Activated T-helper 1 cell treated with Interleukin-2 at 50 U/mL for 16 hours (primary cell): Measurements from ENCODE around the gene SH2D7.
A peak's percentile ranks its signal among the peaks of the same experiment; 100 is the strongest.

Experiments
- DNase-seq: peaks from one replicate; pipeline ENCODE4 v3.0.0-alpha.2; 2020; ENCODE audit warnings: low read depth

Gene SH2D7

DNA sequence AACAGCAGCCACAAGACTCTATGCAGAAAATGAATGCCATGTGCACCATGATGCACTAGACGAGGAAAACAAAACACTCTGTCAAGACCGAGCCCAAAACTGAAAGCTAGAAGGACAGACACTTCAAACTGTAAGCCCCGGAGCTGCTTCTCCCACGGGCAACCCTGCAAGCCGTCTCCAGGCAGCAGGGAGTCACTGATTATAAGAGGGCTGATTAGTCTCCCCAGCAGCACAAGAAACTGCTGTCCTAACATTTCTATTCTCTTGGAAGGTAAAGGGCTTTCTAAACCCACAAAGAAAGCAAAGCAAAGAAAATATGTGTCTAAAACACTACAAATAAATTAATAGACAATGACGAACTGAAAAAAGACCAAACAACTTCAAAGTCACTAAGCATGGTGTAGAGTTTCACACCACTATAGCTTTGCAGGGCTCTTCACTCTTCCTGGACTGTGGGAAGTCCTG is 30.4 kb upstream of the SH2D7 start:
- DNase-seq = no peak

DNA sequence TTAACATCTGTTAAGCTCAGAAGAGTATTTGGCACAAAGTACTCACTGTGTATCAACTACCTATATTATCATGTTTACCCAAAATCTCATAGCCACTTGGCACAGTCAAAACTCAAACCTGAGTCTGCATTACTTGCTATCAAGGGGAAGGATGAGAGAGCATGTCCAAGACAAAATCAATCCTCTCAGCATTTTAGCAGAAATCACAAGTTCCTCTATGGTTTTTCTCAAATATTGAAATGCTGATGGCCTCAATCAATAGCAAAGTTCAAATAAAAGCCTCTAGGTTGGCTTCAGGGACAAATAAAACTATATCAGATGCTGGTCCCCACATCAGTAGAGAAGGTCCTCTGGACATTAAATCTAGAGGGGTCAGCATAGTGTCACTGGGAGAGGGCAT is 29.1 kb upstream of the SH2D7 start:
- no peak for DNase-seq

DNA sequence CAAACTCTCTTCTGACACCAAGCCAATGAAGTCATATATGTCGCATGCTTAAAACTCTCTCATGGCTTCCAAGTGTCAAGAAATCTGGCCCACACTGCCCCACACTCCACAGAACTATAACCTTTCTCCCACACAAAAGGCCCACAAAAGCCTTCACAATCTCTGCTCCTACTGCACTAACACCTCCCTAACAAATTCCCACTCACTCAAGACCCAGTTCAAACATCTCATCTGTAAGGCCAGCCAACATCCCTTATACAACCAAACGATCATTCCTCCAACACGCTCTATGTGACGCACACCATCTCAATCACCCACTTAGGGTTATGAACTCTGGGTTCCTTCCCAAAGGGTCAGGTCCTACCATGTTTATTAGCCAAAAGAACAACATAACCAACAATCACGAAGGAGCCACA is 28.4 kb upstream of the SH2D7 start:
- no peak for DNase-seq

DNA sequence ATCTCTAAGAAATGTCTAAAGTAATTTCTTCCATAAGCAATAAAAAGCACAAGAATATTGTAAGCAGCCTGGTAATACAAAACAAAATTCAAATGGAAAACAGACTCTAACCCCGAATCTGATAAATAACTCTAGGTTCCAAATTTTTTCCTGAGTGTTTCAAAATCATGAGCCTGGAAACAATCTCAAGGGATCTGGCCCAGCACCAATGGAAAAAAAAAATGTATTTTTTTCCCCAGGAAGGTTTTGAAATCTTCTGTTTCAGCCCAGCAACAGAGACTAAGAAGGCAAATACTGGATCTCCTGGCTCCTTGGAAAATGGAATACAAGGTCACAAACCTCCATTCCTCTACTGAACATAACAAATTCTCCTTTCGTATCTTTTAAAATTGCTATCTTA is 27.8 kb upstream of the SH2D7 start:
- DNase-seq = no peak

DNA sequence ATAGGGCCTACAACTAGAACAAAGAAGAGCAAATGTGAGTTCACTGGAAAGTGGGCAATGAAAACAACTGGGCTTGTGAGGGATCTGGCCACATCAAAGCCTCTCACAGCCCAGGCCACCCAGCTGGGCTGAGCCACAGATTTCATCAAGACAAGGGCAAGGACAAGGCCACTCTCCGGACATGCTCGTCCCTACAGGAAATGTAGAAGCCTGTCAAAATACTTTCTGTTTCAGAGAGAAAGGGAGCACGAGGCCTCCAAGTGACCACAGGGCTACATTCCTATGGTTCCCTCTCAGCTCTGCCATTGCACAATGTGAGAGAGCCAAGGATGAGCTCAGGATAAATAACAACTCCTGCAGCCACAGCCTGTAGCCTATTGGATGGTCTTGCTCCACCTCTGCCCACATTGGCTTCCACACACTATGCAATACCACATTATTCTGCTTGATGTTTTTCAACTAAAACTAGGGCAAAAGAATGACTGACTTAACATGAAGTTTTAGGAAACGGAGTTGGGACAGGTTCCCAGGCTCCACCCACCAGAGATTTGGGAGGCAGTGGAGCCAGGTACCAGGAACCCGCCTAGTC is 27.0 kb upstream of the SH2D7 start:
- no peak for DNase-seq

DNA sequence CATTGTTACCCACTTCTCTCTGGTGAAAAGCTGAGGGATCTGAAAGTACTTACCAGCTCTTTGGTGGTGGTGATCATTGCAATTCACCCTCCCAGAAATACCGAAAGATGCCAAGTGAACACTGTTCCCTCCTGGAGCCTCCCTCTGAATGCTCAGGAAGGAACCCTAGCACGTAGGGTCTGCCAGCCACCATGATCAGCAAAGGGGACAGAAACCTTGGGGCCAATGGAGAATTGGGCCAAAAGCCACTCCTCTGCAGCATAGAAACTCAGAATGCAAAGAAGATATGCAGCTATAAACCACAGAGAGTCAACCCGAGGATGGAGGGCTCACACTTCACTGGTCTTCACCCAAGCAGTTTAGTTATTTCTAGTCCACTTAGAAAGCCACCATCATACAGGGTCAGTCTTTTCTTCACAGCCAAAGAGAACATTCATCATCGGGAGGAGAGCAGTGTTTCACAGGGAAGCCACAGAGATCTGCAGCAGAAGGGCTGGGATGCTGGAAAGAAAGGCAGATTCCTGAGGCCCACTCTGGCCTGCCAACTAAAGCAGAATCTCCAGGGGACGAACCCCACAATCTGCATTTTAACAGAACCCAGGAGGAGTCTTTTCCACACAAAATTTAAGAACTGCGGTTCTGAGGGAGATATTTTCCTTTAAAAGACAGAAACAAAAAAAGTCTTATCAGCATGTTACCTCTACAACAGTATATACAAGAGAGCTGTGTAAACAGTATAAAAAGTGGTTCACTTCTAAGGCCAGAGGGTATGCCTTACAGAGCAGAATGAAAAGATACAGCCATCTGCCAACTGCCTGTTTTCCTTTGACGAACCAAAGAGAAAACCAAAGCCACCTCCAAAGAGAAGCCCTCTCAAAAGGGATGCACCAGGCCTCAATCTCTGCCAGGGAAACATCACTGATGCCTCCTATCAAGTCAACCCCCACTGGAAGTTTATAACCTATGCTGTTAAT is 26.1 kb upstream of the SH2D7 start:
- DNase-seq = no peak

DNA sequence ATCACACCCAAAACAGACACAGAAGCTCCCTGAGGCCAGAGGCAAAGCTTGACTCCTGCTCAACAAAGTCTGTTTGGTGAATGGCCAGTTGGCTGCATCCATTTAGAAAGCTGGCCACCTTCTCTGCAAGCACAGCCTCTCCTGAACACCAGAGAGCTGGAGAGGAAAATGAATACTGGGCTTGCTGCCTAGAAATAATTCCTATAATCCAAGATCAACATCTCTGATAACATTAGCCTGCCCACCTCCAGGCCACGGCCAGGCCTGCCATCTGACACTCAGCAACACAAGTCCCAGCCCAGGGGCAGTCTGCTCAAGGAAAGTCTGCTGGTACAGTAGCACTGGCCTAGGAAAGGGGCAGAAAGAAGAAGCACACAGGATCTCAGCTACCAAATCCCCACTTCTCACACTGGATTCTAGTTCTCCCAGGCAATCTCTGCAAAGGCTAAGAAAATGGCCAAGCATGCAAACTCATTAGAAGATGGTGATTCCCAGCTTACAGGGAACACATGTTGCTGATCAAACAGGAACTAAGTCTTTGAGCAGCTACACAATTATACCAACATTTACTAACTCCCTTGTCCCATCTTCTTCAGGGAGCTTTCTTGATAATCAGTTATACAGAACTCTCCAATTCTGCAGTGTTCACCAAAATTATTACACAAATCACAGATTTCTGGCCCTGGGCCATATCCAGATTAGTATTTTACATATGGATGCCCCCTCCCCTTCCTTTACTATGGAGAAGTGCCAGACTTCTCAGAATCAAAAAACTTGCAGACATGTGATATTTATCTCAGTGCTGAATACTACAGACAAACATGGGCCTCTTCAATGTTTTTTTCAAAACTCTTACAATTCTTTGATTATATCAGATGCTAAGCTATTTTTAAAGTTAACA is 24.8 kb upstream of the SH2D7 start:
- no peak for DNase-seq

DNA sequence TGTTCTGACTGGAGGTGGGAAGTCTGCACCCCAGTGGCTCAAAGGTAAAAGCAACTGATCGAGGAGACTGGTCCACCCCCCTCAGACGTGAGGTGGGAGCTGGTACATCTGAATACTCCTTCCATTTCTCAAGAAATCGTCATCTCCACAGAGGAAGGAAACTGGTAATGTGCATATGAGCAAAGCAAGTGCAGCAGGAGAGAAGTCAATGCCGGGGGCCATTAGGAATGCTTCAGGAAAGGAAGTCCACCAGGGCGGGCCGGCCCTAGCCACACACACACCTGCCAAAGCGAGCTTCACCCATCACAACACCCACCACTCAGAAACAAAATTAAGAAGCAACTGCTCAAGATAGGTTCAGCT is 23.3 kb upstream of the SH2D7 start:
- no peak for DNase-seq

DNA sequence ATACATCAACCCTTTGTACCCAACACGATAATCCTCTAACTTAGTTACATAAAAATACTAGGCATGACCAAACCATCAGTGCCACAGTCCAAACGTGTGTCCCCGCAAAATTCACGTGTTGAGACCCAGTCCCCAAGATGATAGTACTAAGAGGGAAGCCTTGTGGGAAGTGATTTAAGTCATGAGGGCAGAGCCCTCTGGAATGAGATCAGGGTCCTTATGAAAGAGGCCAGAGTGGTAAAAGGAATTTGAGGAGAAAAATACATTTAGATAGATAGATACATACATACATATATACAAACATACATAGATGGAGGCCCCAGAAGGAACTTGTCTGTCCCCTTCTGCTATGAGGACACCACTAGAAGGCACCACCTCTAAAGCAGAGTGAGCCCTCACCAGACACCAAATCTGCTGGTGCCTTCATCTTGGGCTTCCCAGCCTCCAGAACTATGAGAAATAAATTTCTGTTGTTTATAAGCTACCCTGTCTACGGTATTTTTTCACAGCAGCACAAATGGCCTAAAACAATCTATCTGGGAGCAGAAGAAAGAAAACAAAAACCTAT is 22.8 kb upstream of the SH2D7 start:
- DNase-seq = no peak

DNA sequence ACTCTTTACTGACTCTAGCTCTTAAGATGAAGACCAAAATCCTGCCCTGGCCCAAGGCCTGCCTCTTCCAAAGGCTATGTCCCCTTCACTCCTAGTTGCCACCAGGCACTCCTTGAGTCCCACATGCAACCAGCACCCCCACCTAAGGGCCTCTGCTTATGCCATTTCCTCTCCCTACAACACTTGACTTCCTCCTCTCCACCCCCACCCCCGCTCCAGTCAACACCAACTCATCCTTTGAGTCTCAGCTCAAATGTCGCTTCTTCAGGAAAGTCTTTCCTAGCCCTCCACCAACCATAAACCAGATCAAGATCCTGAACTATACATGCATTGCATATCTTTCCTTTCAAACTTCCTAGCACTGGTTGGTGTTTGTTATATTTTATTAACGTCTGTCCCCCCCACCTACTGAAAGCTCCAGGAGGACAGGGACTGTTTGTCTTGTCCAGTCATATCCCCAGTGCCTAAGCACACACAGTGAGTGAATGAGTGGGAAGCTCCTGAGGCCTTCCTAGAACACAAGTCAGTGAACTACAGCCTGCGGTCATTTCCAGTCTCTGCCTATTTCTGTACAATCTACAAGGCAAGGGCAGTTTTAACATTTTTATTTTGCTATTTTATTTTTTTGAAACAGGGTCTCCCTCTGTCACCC is 22.2 kb upstream of the SH2D7 start:
- no peak for DNase-seq

DNA sequence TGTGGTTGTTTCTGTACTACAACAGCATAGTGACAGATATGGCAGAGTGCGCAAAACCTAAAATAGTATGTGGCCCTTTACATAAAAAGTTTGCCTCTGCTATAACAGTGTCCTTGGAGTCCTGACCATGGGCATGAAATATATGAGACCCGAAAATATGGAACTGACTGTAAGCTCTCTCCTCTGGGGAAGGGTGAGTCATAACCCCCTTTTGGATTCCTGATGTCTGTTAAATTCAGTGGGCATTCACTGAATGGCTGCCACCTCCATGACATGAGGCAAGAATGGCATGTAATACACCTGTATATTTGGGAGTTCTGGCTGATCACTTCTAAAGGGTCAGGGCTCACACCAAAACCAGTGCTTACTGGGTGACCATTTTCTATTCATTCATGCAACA is 21.0 kb upstream of the SH2D7 start:
- no peak for DNase-seq

DNA sequence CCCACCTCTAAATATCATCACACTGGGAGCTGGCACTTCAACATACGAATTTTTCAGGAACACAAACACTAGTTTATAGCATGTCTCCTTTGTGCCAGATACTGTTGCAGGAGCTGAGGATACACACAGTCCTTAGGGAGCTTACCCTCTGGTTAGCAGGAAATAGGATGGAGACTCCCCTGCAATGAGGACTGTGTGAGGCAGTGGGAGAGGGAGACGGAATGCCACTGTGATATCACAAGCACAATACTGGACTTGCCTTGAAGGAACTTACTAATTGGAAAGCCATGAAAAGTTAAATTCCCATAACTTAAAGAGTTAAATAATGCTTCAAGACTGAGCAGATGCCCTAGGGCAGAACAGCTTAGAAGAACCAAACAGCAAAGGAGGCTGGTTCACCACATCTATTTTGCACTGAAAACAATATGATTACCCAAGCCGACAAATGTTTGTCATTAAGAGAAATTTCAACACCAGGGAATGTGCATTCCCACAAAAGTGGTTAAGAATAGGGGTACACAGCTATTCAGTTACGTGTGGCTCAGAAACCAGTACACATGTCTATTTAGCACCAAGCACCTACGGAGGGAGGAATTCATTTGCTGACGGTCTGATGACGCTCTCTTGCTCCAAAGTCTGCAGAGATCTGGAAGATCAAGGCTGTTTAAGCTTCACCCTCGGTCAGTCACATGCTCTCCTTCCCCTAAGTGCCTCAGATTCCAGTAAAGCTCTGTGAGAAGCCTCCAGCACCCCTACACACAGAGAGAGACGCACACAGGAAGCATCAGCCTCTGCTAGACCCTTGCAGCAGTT is 20.1 kb upstream of the SH2D7 start:
- no peak for DNase-seq

DNA sequence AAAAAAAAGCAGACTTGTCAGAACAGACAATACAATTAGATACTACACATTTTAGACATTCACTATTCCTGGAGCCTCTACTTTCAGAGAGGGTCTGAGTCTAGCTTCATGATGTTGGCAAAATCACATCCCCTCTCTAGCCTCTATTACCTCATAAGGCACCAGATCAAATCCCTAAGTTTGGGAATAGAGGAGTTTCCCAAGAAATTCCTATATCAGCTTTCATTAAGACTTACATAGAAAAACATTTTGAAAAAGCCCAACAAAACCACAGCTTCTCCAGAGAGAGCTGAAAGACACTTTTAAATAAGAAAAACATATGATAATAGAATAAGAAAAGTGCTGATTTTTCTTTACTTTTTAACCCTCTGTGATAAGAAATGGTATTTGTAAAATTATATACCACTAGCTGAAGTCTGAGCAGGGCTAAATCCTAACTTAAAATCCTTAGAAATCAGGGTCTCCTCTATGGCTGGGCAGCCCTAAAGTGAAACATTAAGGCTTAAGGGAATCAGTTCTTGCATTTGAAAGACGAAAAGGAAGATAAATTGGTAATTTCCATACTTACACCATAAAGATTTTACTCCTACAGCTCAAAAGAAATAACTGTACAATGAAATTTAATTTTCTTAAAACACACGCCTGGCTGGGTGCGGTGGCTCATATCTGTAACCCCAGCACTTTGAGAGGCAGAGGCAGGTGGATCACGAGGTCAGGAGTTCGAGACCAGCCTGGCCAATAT is 19.1 kb upstream of the SH2D7 start:
- no peak for DNase-seq

DNA sequence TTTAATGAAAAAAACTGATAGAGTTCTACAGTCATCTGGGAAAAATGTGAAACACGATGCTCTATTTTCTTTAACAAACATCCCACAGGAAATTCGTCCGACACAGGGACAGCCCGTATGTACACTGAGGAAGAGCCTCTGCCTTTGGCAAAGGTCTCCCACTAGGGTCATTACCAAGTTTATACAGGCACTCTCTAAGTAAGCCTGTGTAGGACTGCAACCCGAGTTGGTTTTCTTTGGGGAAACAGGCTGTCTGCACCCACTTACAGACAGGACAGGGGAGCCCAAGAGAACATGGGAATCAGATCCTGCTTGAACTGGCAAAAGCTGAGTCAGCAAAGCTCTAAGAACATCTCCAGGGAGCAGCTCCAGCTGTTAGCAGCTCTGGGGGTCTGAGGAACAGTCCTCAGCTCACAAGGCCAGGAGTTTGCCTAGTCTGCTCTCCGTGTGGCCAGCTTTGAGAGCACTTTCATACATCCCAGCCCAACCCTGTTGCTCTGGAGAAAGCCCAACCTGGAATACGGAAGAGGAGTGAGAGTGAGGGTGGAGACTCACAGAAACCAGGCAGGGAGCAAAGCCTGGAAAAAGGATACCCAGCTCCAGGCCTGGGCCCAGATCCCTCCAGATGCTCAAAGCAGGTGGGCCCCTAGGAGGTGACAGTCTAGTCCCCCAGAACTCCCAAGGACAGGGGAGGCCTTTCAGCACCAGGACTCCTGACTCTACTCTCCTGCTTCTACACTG is 16.7 kb upstream of the SH2D7 start:
- no peak for DNase-seq

DNA sequence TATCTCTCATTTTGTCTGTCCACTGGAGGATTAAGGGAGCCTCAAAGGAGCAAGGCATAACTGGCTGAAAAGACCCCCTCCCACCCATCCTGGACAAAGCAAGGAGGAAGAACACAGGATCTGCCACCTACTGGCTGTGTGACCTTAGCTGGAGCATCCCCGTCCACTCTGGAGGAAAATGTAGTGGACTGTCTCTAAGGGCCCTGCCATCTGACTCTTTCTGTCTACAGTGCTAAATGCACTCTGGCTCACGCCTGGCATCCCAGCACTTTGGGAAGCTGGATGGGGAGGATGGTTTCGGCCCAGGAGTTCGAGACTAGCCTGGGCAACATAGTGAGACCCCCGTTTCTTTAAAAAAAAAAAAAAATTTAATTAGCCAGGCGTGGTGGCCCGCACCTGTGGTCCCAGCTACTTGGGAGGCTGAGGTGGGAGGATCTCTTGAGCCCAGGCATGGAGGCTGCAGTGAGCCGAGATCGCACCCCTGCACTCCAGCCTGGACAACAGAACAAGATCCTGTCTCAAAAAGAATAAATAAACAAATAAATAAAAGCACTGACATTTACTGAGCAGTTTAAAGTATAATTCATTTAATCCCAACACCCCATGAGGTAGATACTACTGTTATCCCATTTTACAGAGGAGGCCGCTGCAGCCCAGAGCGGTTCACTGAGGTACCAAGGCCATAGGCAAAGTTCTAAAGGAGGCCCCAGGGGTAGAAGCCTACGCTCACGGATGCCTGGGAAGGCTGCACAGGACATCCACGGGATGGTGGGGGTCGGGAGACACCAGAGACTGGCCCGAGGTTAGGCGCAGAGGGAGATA is 15.9 kb upstream of the SH2D7 start:
- DNase-seq = no peak

DNA sequence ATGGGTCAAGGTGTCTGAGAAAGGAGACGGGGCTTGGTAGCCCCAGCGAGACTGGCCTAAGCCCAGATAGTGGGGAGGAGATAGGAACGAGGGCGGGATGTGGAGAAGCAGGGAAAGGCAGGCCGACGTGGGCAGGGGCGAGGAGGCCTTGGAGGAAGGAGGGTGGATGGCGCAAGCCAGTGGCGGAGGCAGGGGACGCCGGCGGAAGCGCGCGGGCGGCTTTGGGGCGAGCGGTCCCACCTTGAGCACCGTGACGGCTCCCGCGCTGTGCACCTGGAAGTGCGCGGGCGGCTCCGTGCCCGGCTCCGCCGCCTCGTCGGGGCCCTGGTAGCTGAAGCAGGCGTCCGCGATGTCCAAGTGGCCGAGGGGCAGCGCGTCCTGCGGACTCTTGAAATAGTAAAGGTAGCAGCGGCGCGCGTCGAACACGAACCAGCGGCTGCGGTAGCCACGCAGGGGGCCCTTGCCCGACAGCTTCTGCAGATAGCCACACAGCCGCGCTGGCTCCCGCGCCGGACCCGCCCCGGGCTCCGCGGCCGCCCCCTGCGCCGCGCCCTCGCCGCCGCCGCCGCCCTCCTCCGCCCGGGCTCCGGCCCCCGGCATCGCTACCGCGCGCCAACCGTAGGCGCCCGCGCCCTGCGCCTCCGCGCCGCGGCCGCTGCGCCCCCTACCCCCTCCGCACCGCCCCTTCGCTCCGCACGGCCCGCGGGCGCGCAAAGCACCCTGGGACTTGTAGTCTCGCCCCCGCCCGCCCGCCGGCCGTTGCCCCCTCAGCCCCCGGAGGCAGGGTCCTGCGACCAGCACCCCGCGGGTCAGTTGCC is 15.1 kb upstream of the SH2D7 start, which contains the start of gene TBC1D2B:
Gene TBC1D2B, minus strand, starts transcription at position 659 of the 818 bp plus-strand sequence. Its CDS starts 59 bp downstream, at position 600.
- DNase-seq = peak; percentile 60

DNA sequence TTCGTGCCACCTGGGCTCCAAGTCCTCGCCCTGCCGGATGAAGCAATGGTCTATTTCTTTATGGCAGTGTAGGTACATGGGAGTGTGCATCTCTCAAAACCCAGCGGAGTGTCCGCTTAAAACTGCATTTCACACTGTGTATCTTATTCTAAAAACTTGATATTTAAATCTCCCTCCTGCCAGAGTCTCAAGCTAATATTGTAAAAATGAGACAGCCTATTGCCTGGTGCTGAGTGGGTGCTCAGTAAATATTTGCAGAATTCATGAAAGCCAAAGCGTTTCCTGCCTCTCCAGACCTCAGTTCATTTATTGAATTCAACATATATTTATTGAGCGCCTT is 14.5 kb upstream of the SH2D7 start:
- DNase-seq = no peak
